NK-92 (cell line): ENCODE measurements around the gene SLC25A17.
"Not testable (repeated sequence)": the region's sequence is repeated elsewhere in the genome, so short reads cannot be mapped to it uniquely, and the experiment has no call there.

Experiments used
- DNase-seq: peaks from one replicate; lab custom pipeline; 2025; ENCODE audit not compliant: unreplicated experiment; lab: John Stamatoyannopoulos, UW

The SLC25A17 gene

DNA sequence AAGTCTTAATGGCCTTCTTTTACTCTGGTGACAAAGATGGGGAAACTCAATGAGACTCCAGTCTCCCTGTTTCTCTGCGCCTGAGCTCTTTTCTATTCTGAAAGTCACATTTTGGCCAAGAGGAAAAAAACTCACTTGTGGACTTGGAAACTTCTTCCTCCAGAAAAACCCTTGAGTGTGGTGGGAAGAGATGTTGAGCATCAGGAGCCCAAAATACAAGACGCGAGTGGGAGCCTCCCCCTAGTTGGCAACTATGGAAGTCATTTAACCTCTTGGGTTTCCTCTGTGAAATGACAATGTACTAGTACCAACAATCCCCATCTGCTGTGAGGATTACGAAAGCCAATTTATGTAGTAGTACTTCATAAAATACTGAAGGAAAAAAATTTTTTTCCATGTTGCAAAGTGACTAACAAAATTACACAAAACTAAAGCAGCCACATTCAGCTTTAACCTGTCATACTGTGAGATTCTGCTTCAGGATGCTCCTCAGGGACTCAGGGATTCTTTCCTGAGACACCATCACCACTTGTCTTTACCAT is 524 bp upstream of the SLC25A17 start:
- DNase-seq = no peak

DNA sequence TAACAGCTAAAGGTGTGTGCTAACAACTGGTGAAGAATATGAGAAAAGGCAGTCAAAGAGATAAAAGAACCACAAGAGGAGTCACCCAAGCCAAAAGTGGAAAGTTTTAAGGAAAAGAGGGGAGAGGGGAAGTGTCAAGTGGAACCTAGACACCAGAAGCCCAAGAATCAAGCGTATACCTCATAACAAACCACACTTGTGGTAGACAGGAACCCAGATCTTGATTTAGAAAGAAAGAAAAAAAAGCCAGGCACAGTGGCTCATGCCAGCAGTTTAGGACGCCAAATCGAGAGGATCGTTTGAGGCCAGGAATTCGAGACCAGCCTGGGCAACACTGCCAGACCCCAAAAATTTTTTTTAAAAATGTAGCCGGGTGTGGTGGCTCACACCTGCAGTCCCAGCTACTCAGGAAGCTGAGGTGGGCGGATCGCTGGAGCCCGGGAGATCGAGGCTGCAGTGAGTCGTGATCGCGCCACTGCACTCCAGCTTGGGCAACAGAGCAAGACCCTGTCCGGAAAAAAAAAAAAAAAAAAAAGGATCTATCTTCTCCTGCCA is 877 bp downstream of the SLC25A17 start:
- DNase-seq = no peak

GRCh38 chr22:40817737-40818136 is 1.4 kb downstream of the SLC25A17 start:
- no peak for DNase-seq

- DNase-seq = no peak
Observed at GRCh38 chr22:40813912-40814315, 5.2 kb downstream of the SLC25A17 start.

- no peak for DNase-seq
Observed at GRCh38 chr22:40808018-40808841, 10.9 kb downstream of the SLC25A17 start.

DNA sequence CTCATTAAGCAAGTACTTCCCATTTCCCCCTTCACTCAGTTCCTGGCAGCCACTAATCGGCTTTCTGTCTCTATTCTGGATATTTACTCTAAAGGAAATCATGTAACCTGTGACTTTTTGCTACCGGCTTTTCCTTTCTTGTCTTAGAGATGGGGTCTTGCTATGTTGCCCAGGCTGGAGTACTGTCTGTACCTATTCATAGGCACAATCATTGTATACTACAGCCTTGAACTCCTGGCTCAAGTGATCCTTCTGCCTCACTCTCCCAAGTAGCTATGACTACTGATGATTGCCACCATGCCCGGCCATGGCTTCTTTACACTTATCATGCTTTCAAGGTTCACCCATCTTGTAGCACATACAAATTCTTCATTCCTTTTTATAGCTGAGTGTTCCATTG is 12.4 kb downstream of the SLC25A17 start:
- DNase-seq = no peak

DNA sequence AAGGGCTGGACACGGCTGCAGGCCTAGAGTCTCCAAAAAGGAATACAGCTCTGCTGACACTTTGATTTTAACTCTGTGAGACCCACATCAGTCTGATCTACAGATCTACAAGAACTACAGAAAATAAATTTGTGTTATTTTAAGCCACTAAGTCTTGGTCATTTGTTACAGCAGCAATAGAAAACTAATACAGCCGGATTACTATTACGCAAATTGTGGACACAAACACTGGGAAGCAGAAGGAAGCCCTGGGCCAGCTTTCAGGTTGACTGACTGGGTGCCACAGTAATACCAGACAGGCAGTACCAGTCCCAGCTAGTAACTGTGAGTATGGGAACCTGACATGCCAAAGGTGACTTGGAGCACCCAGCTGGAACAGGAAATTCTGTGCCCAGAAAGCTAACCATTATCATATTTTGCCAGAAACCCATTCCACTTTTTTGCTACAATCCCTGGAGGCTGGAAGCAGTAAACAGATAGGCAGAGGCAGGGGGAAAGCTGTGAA is 13.4 kb downstream of the SLC25A17 start:
- no peak for DNase-seq

- no peak for DNase-seq
Observed at GRCh38 chr22:40805239-40805638, 13.9 kb downstream of the SLC25A17 start.

- DNase-seq = no peak
Observed at GRCh38 chr22:40803321-40803720, 15.8 kb downstream of the SLC25A17 start.

DNA sequence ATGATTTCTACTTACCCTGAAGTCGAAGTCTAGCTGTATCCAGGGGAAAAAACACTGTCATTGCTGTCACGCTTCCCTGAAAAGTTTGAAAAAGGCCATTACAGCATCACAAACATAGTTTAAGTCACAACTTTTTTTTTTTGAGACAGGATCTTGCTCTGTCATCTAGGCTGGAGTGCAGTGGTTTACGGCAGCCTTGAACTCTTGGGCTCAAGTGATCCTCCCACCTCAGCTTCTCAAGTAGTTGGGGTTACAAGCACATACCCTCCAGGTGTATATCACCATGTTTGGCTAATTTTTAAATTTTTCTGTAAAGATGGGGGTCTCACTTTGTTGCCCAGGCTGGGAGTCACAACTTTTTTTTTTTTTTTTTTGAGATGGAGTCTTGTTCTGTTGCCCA is 20.1 kb downstream of the SLC25A17 start:
- DNase-seq = no peak

DNA sequence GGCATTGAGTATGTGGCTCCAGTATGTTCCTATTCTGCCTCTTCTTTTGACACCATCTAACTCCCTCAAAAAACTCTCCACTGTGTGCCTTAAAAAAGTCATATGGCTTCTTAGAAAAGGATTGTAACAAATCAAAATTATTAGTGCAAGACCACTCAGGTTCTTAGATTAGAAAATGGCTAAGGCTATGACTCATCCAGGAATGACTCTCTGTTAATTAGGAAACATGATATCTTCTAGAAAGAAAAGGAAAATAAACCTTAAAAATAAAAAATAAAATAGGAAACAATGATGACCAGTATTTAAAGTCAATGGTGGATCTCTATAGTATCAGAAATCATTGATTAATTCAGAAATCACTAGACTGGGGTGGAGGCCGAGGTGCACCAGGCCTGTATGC is 21.7 kb downstream of the SLC25A17 start:
- no peak for DNase-seq

DNA sequence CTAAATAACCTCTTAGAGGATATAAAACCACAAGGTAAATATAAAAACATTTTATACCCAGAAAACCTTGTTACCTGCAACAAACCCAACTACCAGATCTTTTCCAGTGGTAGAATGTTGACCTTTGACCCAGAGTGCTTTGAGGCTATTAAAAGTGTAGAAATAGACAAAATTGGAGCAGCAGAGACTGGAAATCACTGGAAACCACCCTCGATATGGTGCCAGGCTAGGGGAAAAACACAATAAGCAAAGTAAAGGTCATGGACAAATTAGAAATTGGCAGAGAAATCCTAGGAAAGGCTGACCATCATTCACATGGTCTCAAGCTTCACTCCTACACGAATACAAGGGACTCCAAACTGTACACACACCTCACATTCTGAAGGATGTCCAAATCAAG is 26.7 kb downstream of the SLC25A17 start:
- DNase-seq = no peak

DNA sequence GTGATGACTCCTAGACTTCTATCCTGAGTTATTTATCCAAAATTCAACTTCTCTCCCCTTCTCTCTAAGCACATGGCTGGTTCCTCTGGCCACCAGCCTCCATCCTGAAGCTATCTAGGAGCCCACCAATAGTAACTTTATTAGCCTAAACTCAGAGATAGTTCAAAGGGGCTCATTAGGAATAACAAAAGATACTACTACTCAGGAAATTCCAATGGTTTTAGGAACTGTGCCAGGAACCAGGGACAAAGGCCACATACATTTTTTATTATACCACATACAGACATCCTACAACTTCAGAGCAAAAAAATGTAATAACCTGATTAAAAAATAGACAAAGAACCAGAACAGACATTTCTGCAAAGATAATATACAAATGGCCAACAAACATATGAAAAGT is 27.9 kb downstream of the SLC25A17 start:
- DNase-seq = no peak

DNA sequence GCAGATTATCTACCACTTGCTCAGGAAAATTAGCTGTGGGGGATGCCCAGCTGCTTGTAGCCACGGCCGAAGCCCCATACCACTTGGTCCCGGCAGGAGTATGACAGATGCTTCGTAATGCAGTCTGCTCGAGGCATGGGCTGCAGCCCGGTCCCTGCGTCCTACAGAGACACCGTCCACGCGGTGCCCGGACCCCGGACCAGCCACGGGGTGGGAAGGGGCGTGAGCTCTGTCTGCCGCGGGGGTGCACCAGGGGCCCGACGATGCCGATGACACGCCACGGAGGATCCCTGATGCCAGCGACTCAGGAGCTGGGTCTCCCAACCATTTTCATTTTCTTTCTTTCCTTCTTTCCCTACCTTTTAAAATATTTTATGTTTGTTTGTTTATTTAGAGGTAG is 30.0 kb downstream of the SLC25A17 start:
- DNase-seq = no peak

DNA sequence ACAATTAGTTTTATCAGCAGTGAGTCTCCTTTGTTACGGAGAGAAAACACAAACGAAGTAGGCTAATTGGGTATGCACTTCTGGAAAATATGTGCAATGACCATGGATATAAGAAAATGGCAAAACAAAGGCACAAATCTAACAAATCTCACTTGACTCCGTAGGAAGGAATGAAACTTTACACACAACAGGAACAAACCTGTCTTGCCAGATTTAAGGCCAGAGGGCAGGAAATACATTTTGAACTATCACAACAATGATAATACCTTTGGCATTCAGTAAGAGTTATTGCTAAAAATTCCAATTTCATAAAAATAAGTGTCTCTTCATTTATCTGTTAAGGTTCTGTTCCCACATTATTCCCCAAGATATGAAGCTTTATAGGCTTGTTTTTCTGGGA is 36.6 kb downstream of the SLC25A17 start:
- no peak for DNase-seq

DNA sequence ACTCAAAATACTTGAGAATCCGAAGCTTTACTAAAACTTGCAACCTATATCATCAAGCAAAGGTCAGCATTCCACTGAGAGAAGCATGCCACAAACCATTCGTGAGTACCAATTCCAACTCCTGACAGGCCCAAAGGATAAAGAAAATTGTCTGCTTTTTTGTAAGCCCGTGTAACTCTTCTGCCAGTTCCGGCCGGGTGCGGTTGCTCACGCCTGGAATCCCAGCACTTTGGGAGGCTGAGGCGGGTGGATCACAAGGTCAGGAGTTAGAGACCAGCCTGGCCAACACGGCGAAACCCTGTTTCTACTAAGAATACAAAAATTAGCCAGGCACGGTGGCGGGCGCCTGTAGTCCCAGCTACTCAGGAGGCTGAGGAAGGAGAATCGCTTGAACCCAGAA is 37.4 kb downstream of the SLC25A17 start:
- not testable (repeated sequence) for DNase-seq

DNA sequence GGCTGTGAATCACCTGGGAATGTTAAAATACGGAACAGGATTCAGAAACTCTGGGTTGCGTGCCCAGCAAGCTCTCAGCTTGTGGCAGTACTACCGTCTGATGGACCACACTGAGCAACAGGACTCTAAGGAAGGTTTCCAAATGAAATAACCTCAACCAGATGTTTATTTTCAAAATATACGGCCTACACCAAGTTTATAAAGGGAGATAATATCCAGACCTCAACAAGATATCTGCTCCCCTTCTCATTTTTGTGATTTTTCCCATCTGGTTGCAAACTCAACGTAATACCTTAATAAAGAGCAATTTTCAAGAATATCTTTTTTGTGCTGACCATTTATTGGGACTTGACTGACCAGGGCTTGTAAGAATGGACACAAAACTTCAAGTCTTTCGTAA is 49.4 kb downstream of the SLC25A17 start:
- no peak for DNase-seq

DNA sequence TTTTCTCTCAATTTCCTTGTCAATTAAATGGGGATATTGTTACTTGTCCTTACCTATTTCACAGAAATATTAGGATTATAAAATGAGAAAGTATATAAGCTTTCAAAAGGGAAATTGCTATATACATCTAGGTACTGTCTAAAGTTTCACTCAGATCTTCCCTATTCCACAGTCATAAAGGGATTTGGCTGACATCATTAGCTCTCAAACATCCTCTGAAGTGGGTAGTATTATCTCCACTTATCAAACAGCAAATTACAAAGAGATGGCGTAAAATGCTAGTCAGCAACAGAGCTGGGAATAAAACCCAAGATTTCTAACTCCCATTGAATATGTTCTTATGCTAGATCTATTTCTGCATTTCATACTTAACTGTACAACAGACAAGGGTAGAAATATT is 50.9 kb downstream of the SLC25A17 start:
- no peak for DNase-seq

GRCh38 chr22:40766956-40767355 is 52.2 kb downstream of the SLC25A17 start:
- no peak for DNase-seq

DNA sequence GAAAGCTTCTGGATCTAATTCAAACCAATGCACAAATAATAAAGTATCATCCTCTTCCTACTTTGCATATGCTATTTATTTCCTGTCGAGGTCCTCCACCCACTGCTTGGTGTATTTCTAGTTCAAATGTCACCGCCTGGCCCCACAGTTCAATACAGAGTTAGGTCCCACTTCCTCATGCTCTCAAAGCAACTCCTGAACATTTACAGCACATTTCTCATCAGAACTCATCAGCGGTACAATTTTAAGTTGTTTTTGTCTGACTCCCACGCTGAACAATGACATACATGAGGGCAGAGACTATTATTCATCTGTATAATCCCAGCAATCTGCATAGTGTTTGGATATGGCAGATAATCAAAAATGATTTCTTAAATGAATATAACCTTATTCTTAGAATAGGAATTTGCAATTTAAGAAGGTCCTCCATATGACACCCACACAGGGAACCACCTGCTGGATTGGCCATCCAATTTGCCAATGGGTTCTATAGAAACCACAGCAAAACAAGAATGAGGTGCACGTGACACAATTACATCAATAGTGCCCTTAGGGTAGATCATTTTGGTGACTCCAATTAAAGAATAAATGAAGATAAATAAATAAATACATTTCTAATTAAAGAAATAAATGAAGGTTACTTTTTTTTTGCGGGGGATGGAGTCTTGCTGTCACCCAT is 54.2 kb downstream of the SLC25A17 start:
- DNase-seq = no peak

DNA sequence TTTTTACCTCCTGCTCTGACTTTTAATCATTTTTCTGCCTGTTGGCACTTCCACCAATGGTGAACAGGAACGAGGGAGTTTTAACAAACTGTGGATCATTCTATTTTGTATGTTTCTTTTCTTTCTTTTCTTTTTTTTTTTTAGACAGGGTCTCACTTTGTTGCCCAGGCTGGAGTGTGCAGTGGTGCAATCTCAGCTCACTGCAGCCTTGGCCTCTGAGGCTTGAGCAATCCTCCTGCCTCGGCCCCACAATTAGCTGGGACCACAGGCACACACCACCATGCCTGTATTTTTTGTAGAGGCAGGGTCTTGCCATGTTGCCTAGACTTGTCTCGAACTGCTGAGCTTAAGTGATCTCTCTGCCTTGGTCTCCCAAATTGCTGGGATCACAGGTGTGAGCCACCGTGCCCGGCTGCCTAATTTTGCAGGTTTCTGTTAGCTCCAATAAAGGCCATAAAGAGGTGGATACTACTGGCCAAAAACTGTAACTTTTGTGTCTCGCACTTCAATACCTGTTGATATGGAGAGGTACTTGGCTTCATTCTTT is 59.8 kb downstream of the SLC25A17 start:
- DNase-seq = no peak

- DNase-seq = not testable (repeated sequence)
Observed at GRCh38 chr22:40758851-40759250, 60.3 kb downstream of the SLC25A17 start.
